ENCODE data around the gene HNF4A. TPM values are rescaled to one million over a fixed set of nuclear protein-coding genes. Genes with fewer than 3 reads are reported as not detected.

Gene HNF4A
- total RNA-seq, 4 donors from 2014 or later: not detected

DNA sequence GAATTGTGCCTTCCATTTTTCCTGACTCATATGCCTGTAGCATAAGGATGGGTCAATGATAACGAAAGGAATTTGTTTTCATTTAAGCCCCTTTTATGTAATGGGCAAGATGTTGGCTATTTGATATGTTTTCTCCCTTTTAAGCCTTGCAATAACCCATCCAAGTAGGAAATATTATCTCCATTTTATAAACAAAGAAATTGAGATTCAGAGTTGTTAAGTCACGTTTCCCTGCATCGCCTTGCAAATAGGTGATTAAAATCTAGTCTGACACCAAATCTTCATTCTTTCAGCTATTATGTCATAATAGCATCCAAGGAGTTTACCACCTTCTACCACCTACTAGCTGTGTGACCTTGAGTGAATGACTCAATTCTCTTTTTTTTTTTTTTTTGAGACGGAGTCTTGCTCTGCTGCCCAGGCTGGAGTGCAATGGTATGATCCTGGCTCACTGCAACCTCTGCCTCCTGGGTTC is 7.0 kb downstream of the HNF4A start:
- TF ChIP-seq, protein P1, sequence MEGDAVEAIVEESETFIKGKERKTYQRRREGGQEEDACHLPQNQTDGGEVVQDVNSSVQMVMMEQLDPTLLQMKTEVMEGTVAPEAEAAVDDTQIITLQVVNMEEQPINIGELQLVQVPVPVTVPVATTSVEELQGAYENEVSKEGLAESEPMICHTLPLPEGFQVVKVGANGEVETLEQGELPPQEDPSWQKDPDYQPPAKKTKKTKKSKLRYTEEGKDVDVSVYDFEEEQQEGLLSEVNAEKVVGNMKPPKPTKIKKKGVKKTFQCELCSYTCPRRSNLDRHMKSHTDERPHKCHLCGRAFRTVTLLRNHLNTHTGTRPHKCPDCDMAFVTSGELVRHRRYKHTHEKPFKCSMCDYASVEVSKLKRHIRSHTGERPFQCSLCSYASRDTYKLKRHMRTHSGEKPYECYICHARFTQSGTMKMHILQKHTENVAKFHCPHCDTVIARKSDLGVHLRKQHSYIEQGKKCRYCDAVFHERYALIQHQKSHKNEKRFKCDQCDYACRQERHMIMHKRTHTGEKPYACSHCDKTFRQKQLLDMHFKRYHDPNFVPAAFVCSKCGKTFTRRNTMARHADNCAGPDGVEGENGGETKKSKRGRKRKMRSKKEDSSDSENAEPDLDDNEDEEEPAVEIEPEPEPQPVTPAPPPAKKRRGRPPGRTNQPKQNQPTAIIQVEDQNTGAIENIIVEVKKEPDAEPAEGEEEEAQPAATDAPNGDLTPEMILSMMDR (IDR thresholded peaks at IDR 0.05): no peak
- no peak for TF ChIP-seq POLR2A (IDR thresholded peaks at IDR 0.05)

DNA sequence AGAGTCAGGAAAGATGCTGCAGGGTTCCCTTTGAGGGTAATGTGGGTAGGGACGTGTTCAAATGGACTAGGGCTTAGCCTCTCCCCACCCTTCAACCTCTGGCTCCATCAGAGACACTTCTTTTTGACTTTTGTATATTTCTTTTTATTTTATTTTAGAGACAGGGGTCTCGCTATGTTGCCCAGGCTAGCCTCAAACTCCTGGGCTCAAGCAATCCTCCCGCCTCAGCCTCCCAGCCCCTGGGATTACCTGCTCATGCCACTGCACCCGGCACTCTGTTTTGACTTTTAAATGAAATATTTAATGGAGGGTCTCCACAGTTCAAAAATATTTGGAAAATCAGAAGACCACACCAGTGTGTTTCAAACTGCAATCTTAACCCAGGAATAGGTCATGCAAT is 8.6 kb downstream of the HNF4A start:
- no peak for DNase-seq
- H3K9me3 ChIP-seq: no peaks in the 10 kb centered on the region
- intact Hi-C loops (cut with DNase I): no loop called here
- no peak overlapping the region for H3K4me3 ChIP-seq (replicated peaks in 1 of 3)
- no peaks in the 10 kb centered on the region for H3K36me3 ChIP-seq
- WGBS, 2 donors: 84 to 87% methylated on average over 4 of the region's 4 CpGs
- H3K4me1 ChIP-seq: no peaks in the 10 kb centered on the region
- TF ChIP-seq, protein P1 (IDR thresholded peaks at IDR 0.05): no peak
- TF ChIP-seq POLR2A (IDR thresholded peaks at IDR 0.05): no peak
- no peak overlapping the region for H3K27ac ChIP-seq
- no peaks in the 10 kb centered on the region for H3K27me3 ChIP-seq

More for the DNA sequence above, 7.0 kb downstream of the HNF4A start:
- Histone ChIP-seq H3K4me1 (no peaks in the 10 kb centered on the region), H3K4me3 (replicated peaks in 1 of 3) (no peak overlapping the region), H3K27ac (no peak overlapping the region), H3K36me3 (no peaks in the 10 kb centered on the region), H3K27me3 (no peaks in the 10 kb centered on the region), H3K9me3 (no peaks in the 10 kb centered on the region)
- WGBS, 2 donors: 85 to 91% methylated on average over 4 of the region's 4 CpGs
- DNase-seq: no peak
- intact Hi-C loops (cut with DNase I): no loop called here

DNA sequence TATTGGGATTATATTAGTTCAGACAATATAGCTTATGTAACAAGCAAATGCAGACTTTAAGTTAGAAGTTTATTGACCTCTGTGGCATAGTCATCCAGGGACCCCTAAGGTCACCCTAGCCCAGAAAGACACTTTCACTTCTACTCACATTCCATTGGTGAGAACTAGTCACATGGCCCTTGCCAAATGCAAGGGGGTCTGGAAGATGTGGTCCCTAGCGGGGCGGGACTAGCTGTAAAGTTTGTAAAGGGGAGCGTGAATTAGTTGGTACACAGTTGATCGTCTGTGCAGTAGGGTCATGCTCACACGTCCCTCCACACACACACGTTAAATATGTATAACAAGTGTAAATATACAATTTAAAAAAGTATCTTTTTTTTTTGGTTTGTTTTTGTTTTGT is 9.3 kb downstream of the HNF4A start:
- no peak overlapping the region for H3K4me3 ChIP-seq (replicated peaks in 1 of 3)
- 88 to 93% methylated on average over 6 of the region's 6 CpGs for WGBS, 2 donors
- H3K36me3 ChIP-seq: no peaks in the 10 kb centered on the region
- no peaks in the 10 kb centered on the region for H3K27me3 ChIP-seq
- TF ChIP-seq POLR2A (IDR thresholded peaks at IDR 0.05): no peak
- TF ChIP-seq, protein P1 (IDR thresholded peaks at IDR 0.05): no peak
- H3K27ac ChIP-seq: no peak overlapping the region
- H3K4me1 ChIP-seq: no peaks in the 10 kb centered on the region
- intact Hi-C loops (cut with DNase I): no loop called here
- no peaks in the 10 kb centered on the region for H3K9me3 ChIP-seq
- DNase-seq: no peak

DNA sequence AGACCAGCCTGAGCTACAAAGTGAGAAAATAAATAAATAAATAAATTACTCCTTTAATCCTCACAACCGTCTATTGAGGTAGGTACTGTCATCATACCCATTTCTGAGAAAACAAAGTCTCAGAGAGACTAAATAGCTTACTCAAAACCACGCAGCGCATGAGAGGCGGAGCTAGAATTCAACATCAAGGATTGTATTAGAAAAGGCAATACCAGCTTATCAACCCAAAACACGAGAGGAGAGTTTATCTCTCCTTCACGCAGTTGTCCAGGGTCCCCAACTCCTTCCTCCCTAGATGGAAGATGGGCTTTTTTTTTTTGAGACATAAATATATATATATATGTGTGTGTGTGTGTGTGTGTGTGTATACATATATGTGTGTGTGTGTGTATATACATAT is 12.2 kb downstream of the HNF4A start:
- no peak overlapping the region for H3K4me3 ChIP-seq (replicated peaks in 1 of 3)
- H3K4me1 ChIP-seq: no peaks in the 10 kb centered on the region
- WGBS, 2 donors: 93 to 97% methylated on average over 6 of the region's 6 CpGs
- no peak for TF ChIP-seq POLR2A (IDR thresholded peaks at IDR 0.05)
- TF ChIP-seq, protein P1 (IDR thresholded peaks at IDR 0.05): no peak
- no peak overlapping the region for H3K27ac ChIP-seq
- intact Hi-C loops (cut with DNase I): no loop called here
- H3K36me3 ChIP-seq: no peaks in the 10 kb centered on the region
- H3K27me3 ChIP-seq: no peaks in the 10 kb centered on the region
- DNase-seq: no peak
- no peaks in the 10 kb centered on the region for H3K9me3 ChIP-seq

DNA sequence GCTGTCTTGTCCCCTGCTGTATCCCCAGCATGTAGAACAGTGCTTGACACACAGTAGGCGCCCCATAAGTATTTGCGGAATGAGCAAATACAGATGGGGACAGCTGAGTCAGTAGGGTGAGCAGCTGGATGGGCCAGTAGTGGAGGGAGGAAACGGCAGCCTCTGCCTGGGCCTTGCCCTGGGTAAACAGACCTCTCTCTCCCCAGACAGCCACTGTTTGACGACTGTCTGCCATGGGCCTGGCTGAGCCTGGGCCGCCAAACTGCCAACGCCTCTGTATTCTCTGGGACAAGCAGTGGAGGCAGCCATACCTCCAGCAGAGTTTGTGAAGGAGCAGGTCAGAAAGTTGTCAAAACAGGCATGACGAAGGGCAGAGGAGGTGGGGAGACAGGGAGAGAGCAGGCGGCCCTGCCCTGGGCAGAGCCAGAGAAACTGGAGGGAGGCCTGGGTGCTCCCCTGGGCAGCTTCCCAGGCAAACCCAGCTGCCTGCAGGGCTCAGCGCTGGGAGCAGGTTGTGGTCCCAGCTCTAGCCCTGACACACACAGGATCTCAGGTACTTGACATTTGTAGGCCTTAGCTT is 15.2 kb downstream of the HNF4A start:
- TF ChIP-seq, protein P1 (IDR thresholded peaks at IDR 0.05): no peak
- no peak for TF ChIP-seq POLR2A (IDR thresholded peaks at IDR 0.05)
- no peak for DNase-seq
- H3K4me3 ChIP-seq (replicated peaks in 1 of 3): no peak overlapping the region
- no peaks in the 10 kb centered on the region for H3K36me3 ChIP-seq
- WGBS, 2 donors: 65 to 68% methylated on average over 8 of the region's 9 CpGs
- no peak overlapping the region for H3K27ac ChIP-seq
- H3K4me1 ChIP-seq: no peaks in the 10 kb centered on the region
- intact Hi-C loops (cut with DNase I): no loop called here
- no peaks in the 10 kb centered on the region for H3K9me3 ChIP-seq
- H3K27me3 ChIP-seq: no peaks in the 10 kb centered on the region

Data from thyroid gland (tissue), 4 donors.